GM19463 (cell line): ENCODE results near the gene PON1.

Experiments
- ATAC-seq: cut with Tn5 transposase; IDR thresholded peaks from one replicate; pipeline ENCODE4 v1.9.1; 2021; ENCODE audit warnings: mild to moderate bottlenecking, moderate library complexity; ENCODE audit not compliant: unreplicated experiment

Gene PON1

GRCh38 chr7:95324431-95324830 lies at the start of gene PON1:
Gene PON1, minus strand, starts transcription at chr7:95324532. Its CDS starts 57 bp downstream, at chr7:95324475.
- ATAC-seq: peak; percentile 91

- no peak for ATAC-seq
Measured at GRCh38 chr7:95373323-95373722, 49.0 kb upstream of the PON1 start.

GRCh38 chr7:95368235-95368634 lies 43.9 kb upstream of the PON1 start:
- no peak for ATAC-seq

GRCh38 chr7:95367606-95368005 lies 43.3 kb upstream of the PON1 start:
- ATAC-seq: no peak

GRCh38 chr7:95365151-95365550 lies 40.8 kb upstream of the PON1 start:
- ATAC-seq: no peak

- ATAC-seq: no peak
Measured at GRCh38 chr7:95357623-95358022, 33.3 kb upstream of the PON1 start.

- ATAC-seq: no peak
Measured at GRCh38 chr7:95342642-95343307, 18.4 kb upstream of the PON1 start.

GRCh38 chr7:95342029-95342428 lies 17.7 kb upstream of the PON1 start:
- ATAC-seq: no peak

GRCh38 chr7:95340491-95340890 lies 16.2 kb upstream of the PON1 start:
- no peak for ATAC-seq

- ATAC-seq: no peak
Measured at GRCh38 chr7:95338832-95339231, 14.5 kb upstream of the PON1 start.

- ATAC-seq: no peak
Measured at GRCh38 chr7:95335093-95335492, 10.8 kb upstream of the PON1 start.

GRCh38 chr7:95334447-95334846 lies 10.1 kb upstream of the PON1 start:
- no peak for ATAC-seq

- peak; percentile 28 for ATAC-seq
Measured at GRCh38 chr7:95330961-95331337, 6.6 kb upstream of the PON1 start.

- ATAC-seq: peak; percentile 98
Measured at GRCh38 chr7:95330204-95330960, 6.0 kb upstream of the PON1 start.

GRCh38 chr7:95327356-95327755 lies 3.0 kb upstream of the PON1 start:
- ATAC-seq: no peak

GRCh38 chr7:95323410-95324129 lies 762 bp downstream of the PON1 start:
- no peak for ATAC-seq

GRCh38 chr7:95322854-95323253 lies 1.5 kb downstream of the PON1 start:
- ATAC-seq: no peak

- ATAC-seq: no peak
Measured at GRCh38 chr7:95322396-95322795, 1.9 kb downstream of the PON1 start.

GRCh38 chr7:95321720-95322119 lies 2.6 kb downstream of the PON1 start:
- ATAC-seq: no peak

- ATAC-seq: no peak
Measured at GRCh38 chr7:95320651-95321050, 3.7 kb downstream of the PON1 start.

GRCh38 chr7:95319570-95319969 lies 4.8 kb downstream of the PON1 start:
- no peak for ATAC-seq
